Chondrocyte (in vitro differentiated cells): ENCODE data around the gene GRK5. TPM values are rescaled to one million over a fixed set of nuclear protein-coding genes. Genes with fewer than 3 reads are reported as not detected.

Experiments
- DNase-seq: peaks from one replicate; pipeline ENCODE4 v3.0.0; 2021; ENCODE audit warnings: mixed read lengths, low spot score
- H3K27ac Mint-ChIP-seq: one replicate; pipeline ENCODE4 v1.8.0; 2021; ENCODE audit warnings: mild to moderate bottlenecking, moderate library complexity, mixed read lengths; ENCODE audit not compliant: unreplicated experiment
- H3K27me3 Mint-ChIP-seq: 2 replicates; pipeline ENCODE4 v1.8.0; 2021; ENCODE audit warnings: low read depth, mixed read lengths
- H3K36me3 Mint-ChIP-seq: 2 replicates; pipeline ENCODE4 v1.8.0; 2021; ENCODE audit warnings: low read depth, mixed read lengths
- H3K4me1 Mint-ChIP-seq: 2 replicates; pipeline ENCODE4 v1.8.0; 2021; ENCODE audit warnings: low read depth, mild to moderate bottlenecking, mixed read lengths
- H3K4me3 Mint-ChIP-seq: one replicate; pipeline ENCODE4 v1.8.0; 2021; ENCODE audit warnings: mild to moderate bottlenecking, moderate library complexity, mixed read lengths; ENCODE audit not compliant: unreplicated experiment
- H3K9me3 Mint-ChIP-seq: 2 replicates; pipeline ENCODE4 v1.8.0; 2021; ENCODE audit warnings: low read depth, mixed read lengths
- CTCF ChIP-seq: fragments of 200-600 bp; sonication (generic); IDR thresholded peaks from 2 replicates; pipeline ENCODE4 v1.5.0; 2021; ENCODE audit warnings: antibody characterized with exemption, mild to moderate bottlenecking, moderate library complexity
- long read RNA-seq: library from polyadenylated mRNA; stranded (forward); transcript quantifications from one replicate; pipeline ENCODE4 v2.0.0, GENCODE V29; 2021
- total RNA-seq: library from RNA; stranded (reverse); gene quantifications from 3 replicates; pipeline ENCODE4 v1.2.1, GENCODE V29; 2021

Gene GRK5
- 11.7 to 16.4 TPM (median 15.7 TPM) in 3 replicates for total RNA-seq
- long read RNA-seq, transcript GRK5-202 (16 exons, 2,654 nt), result major isoform, 10 of 15 reads
- long read RNA-seq, partial matches to known transcripts, result 1 of 15 reads
- long read RNA-seq, other reads (novel, unspliced or antisense), result 4 of 15 reads

DNA sequence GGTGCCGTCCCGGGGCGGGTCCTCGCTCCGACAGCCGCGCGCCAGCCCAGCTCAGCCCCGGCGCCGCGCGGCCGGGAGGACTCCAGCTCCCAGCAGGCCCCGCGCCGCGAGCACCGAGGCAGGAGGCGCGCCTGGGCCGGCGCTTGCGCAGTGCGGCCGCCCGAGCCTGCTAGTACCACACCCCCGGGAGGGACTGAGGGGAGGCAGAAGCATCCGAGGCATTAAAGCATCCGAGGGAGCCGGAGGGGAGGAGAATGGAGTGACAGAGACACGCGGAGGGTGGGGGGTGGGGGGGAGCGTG lies at the start of gene GRK5:
GRK5 (plus strand) TSS at position 206 of the 301 bp plus-strand sequence. CDS start 347 bp downstream, outside the sequence.
- Mint-ChIP-seq H3K9me3 (no peaks in the 10 kb centered on the region), H3K27me3 (no peaks in the 10 kb centered on the region), H3K4me1 (peaks cover 50% of the 10 kb centered on the region), H3K36me3 (no peaks in the 10 kb centered on the region), H3K4me3 (peak within 1 kb of the TSS; percentile 87), H3K27ac (peak within 1 kb of the TSS; percentile 97)
- DNase-seq, result peak; percentile 99
- no peak for TF ChIP-seq CTCF

GRCh38 chr10:119159332-119159731 lies 48.0 kb upstream of the GRK5 start:
- DNase-seq, result no peak
- Mint-ChIP-seq H3K4me1 (no peaks in the 10 kb centered on the region), H3K4me3 (no peak overlapping the region), H3K9me3 (no peaks in the 10 kb centered on the region), H3K27me3 (no peaks in the 10 kb centered on the region), H3K36me3 (peaks cover 14% of the 10 kb centered on the region), H3K27ac (no peak overlapping the region)
- TF ChIP-seq CTCF, result no peak

DNA sequence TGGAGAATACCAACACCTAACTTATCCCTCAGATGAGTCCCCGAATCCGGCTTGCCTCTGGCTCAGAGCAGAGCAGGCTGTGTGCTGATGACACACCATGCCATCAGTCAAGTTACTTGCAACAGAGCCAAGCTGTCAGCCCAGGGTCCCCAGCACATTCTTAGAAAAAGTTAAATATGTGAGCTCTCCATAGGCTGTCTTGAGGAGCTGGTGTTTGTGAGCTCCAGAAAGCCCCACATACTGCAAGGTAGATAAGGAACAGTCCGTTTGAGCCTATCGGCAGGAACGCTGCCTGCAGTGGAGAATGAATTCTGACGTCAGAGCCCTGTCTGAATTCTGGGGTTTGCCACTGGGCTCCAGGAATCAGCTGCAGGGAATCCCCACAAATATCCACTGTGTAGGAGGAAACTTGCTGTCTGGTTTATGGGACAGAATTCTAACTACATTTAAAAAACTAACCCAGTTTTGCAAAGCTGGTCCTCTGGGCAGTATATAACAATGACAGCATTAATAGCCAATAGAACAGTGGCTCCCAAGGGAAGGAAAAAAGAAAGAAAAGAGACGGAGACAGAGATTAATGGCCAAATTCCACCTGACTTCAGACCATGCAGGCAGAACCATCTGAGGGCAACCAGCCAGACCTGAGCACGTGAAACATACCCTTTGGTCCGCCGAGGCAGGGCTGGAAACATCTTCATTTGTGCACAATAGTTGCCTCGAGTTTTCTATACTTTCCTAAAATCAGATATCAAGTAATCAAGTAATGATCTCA lies 45.5 kb upstream of the GRK5 start:
- no peak for DNase-seq
- peaks cover 11% of the 10 kb centered on the region for H3K4me1 Mint-ChIP-seq
- no peak for TF ChIP-seq CTCF
- peaks cover 7% of the 10 kb centered on the region for H3K36me3 Mint-ChIP-seq
- no peak overlapping the region for H3K4me3 Mint-ChIP-seq
- no peaks in the 10 kb centered on the region for H3K9me3 Mint-ChIP-seq
- no peak overlapping the region for H3K27ac Mint-ChIP-seq
- no peaks in the 10 kb centered on the region for H3K27me3 Mint-ChIP-seq

DNA sequence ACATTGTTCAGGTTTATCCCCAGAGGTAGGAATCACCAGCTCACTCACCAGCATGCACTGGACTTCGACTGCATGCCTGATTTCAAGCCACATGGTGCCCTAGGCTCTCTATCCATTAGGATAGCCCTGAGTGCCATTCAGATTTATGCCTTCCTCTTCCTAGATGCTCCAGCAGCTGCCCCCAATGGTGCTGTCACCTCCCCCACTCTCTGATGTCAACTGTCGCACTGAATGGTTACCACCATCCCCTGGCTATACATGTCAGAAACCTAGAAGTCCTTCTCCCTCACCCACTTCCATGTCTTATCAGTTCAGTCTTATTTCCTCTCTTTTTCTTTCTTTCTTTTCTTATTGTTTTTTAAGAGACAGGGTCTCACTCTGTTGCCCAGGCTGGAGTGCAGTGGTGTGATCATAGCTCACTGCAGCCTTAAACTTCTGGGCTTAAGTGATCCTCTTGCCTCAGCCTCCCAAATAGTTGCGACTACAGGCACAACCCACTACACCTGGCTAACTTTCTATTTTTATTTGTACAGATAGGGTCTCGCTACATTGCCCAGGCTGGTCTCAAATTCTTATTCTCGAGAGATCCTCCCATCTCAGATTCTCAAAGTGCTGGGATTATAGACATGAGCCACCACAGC lies 44.8 kb upstream of the GRK5 start:
- no peak overlapping the region for H3K4me3 Mint-ChIP-seq
- DNase-seq, result no peak
- H3K27ac Mint-ChIP-seq, result no peak overlapping the region
- H3K27me3 Mint-ChIP-seq, result no peaks in the 10 kb centered on the region
- no peaks in the 10 kb centered on the region for H3K9me3 Mint-ChIP-seq
- TF ChIP-seq CTCF, result no peak
- H3K4me1 Mint-ChIP-seq, result peaks cover 11% of the 10 kb centered on the region
- H3K36me3 Mint-ChIP-seq, result peaks cover 8% of the 10 kb centered on the region

DNA sequence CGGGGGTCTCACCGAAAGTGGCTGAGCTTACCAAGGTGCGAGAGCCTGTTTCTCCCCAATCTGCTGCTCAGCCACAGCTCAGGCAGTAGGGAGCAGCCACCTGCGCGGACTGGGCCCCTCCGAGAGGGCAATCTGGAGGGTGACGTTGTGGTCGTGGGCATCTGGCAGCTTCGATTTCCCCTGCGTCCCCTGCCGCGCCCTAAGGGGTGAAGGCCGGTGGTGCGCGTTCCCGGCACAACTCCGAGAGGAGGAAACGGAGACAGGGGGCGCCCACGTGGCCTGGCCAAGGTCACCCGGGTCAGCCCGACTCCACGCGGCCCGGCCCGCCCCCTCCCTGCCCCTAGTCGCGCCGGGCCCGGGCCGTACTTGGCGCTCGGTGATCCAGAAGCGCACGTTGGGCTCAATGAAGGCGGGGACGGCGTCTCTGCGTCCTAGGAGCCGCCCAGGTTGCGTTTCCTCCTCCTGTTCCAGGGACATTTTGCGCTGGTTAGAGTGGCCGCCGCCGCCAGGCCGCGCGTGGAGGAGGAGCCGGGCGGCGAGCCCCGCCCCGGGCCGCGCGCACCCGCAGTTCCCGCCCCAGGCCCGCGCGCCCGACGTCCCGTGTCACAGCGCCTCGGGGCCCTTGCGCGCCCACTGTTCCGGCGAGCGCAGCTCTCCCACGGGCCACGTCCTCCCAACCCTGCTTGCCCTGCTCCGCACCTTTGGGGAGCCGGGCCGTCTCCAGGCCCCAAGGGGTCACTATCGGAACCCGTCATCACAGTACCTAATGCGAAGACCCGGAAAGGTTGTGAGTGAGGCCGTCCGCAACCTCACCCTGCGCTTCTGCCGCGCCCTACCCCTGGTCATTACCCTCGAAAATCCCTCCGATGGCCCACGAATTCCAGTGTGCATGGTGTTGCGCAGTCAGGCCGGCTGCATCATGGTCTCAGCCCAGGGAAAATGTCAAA lies 41.9 kb upstream of the GRK5 start, which contains the start of gene SFXN4:
SFXN4 (minus strand) TSS at position 544 of the 947 bp plus-strand sequence; CDS start at position 477, 67 bp downstream.
- no peaks in the 10 kb centered on the region for H3K27me3 Mint-ChIP-seq
- peaks cover 11% of the 10 kb centered on the region for H3K4me1 Mint-ChIP-seq
- no peak for DNase-seq
- TF ChIP-seq CTCF, result peak; percentile 27
- no peaks in the 10 kb centered on the region for H3K9me3 Mint-ChIP-seq
- H3K27ac Mint-ChIP-seq, result peak within 1 kb of the TSS; percentile 85
- peak within 1 kb of the TSS; percentile 82 for H3K4me3 Mint-ChIP-seq
- peaks cover 14% of the 10 kb centered on the region for H3K36me3 Mint-ChIP-seq
